Activated gamma-delta T cell treated with anti-CD3 and anti-CD28 coated beads, Interleukin-2, amount 50 U/mL, for 16 hours (primary cell): Measurements from ENCODE around the gene TSC22D2.

Experiments used
- DNase-seq: peaks from one replicate; pipeline ENCODE4 v3.0.0-alpha.2; 2020; ENCODE audit warnings: low read depth

Gene TSC22D2

GRCh38 chr3:150412561-150413231 is 4.6 kb downstream of the TSC22D2 start:
- DNase-seq, result no peak

- no peak for DNase-seq
These were observed 6.2 kb downstream of the TSC22D2 start for GRCh38 chr3:150414258-150414657.

DNA sequence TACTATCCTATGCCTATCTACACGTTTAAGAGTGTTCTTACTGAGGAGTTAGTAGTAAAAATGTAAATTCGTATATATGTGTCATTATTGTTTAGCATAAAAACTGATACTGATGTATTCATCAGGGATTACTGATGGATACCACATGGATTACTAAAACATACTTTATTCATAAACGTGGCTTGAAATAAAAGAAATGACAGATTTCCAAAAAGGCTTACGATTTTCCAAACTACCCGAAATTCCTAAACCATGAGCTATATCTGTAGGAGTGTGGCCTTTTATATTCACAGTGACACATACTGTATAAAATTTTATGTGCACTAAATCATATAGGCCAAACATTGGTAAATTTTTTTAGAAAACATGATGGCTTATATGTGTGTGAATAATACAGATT is 6.9 kb downstream of the TSC22D2 start:
- no peak for DNase-seq

- no peak for DNase-seq
These were observed 11.2 kb downstream of the TSC22D2 start for GRCh38 chr3:150419076-150419868.

DNA sequence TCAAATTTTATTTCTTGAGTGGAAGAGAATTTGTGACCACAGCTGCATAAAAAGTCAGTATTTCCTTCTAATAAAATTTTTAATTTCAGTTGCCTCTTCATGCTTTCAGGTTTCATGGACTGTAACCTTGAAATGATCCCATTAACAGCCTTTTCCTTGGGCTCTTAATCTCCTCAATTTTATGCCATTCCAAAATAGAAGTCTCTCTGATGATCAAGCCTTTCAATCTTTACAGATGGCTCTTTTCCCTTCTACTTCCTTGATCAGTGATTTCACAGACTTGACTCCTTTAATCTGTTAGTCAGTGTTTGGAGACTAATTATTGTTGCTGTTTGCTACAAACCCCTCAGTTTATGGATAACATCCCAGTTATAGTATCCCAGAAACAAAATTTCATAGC is 11.9 kb downstream of the TSC22D2 start:
- DNase-seq, result no peak

DNA sequence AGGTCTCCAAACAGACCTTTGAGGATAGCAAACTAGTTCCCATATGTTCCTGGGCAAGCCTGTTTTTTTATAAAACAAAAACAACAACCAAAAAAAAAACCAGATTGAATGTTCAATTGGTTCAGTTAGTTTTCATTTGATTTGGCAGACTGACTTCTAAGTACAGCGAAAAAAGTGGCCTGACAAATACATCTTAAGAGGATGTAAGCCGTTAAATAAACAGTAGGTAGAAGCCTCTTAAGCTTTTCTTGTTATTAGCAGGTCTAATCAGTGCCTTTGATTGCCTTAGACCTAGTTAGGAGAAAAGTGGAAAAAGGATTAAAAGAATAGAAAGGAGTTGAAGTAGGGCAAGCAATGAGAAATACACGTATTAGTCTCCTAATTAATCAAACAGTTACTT is 13.2 kb downstream of the TSC22D2 start:
- DNase-seq, result no peak

GRCh38 chr3:150421799-150422548 is 13.9 kb downstream of the TSC22D2 start:
- no peak for DNase-seq

DNA sequence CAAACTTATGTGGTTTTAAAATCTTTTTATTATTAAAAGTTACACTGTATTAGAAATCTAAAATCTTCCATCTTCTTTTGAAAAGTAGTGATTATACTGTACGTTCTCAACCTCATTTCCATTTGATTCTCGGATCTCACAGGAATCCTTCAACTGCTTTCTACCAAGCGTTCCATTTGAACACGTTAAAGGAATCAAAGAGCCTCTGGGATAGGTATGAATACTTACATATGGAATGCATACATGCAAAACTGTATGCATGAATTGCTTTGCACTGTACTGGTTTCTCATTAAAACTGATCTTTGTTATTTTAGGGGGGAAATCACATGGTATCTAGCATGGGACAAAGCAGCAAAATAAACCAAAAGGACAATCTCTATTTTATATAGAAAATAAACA is 14.8 kb downstream of the TSC22D2 start:
- DNase-seq, result no peak

- DNase-seq, result no peak
These were observed 15.7 kb downstream of the TSC22D2 start for GRCh38 chr3:150423761-150424160.

DNA sequence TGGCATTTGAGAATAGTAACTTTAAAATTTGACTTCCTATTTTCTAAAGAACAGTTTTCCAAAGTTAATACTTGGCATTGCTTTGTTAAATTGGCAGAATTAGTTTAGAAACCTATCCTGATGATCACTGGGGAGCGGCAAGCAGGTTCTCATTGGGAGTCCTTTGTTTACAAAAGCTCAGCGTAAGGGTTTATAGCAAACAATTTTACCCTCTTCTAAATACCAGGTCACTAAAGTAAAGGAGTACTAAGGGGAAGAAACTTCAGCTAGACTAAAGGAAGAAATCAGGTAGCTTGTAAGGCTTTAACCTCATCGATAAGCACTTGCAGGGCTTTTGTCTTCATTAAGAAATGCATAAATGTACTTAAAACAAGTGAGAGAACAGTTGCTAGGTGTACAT is 18.2 kb downstream of the TSC22D2 start:
- DNase-seq, result no peak

- DNase-seq, result no peak
These were observed 20.5 kb downstream of the TSC22D2 start for GRCh38 chr3:150428562-150428961.

DNA sequence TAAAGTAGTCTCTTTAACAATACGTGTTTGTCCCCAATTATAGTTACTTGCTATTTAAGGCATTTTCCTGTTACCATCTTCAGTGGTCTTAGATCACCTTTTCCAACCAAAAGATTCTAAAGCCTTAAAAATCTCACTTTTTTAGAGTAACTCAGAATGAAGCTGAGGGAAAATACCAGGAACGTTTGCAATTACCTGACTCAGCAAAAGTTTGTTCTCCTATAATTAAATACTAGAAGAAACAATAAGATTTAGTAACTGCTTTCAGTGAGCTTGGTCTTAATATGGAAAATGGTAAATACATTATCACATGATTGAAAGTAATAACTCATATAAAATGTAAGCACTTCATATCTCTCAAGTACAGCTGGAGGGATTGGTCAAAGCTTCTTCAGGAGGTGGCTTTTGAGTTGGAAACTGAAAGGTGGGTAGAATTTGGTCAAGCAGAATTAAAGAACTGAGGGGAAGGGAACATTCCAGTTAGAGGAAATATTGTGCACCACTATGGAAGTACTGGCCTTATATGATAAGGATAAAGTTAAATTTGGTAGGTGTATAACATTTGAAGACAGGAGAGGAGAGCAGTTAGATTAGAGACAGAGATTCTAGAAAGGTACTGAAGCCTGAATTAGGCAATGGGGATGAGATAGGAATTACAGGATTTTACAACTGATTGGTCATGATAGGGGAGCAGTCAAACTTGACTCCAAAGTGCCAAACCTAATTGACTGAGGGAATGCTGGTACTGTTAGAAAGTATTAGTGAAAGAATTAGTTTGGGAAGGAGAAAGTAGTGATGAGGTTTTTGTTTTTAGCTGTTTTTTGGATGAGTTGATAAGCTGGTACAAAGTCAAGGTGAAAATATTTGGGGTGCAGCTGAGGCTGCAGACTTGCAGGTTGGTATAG is 21.9 kb downstream of the TSC22D2 start:
- no peak for DNase-seq

GRCh38 chr3:150433347-150433746 is 25.2 kb downstream of the TSC22D2 start:
- DNase-seq, result no peak

- no peak for DNase-seq
These were observed 26.1 kb downstream of the TSC22D2 start for GRCh38 chr3:150434234-150434633.

- DNase-seq, result no peak
These were observed 28.1 kb downstream of the TSC22D2 start for GRCh38 chr3:150436161-150436560.

GRCh38 chr3:150439657-150440056 is 31.6 kb downstream of the TSC22D2 start:
- no peak for DNase-seq

DNA sequence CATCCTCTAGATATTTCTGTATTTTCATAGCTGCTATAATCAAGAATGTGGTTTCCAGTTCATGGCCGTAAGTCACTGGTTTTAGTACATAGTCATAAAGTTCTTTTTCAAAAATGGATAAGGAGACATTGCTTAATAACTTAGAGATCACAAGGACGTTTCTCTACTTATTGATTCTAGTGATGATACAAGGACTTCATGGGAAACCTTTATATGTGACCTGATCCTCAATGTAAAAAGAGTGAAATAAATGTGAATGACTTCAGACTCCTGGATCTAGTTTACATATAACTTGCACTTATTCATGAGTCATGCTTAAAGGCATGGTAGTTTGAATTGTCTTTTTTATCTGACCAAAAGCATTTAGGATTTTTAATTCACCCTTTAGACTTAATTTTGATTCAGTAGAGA is 35.2 kb downstream of the TSC22D2 start:
- DNase-seq, result no peak

DNA sequence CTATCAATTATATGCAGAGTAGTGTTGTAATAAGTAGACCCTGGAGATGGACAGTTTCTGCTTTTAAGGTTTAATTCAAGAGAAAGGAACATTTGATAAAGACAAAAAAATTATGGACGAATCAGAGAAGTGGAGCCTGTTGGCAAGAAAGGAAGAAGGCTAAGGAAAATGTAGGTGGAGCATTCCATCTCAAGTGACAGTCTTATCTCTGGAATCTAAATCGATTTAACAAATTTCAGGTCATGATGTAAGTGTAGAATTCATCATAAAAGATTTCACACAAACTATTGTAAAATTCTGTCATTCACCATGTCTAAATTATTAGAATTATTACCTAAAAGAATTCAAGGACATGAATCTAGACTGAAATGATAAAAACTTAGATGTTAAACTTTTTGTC is 36.3 kb downstream of the TSC22D2 start:
- no peak for DNase-seq

DNA sequence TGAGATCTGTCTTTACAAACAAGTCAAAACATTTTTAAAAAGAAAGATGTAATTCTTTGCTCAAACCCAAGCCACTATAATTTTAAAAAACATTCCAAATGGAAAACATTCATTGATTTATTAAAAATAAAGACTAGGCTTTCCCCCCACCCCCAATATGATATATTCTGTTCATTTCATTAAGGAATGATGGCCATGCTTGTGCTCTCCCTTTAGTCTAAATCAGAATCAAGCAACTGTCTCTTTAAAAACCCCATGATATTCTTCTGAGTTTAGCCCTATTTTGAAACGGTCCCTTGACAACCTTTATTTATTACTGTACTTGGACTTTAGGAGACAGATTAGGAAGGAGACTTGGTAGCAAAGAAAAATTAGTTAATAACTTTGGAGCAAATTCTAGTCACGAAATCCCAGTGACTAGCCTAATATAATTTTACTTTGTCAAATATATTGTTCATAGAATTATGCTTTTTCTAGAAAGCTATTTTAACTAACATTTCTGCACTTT is 38.4 kb downstream of the TSC22D2 start:
- no peak for DNase-seq

DNA sequence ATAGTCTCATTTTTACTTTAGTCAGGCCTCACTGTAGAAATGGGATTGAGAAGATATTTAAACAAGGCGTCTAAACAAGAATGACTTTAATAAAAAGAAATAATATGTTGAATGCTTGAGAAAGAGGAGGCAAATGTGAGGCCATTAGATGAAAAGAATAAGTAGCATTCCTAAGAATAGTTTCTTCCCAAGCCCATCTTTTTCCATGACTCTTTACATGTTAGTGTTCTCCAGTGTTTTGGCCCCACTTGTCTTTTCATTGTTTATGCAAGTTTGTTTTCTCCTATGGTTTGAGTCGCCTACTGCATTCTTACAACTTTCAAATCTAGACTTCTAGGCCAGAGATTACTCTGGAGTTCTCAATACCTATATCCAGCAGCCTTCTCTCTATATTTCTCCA is 39.0 kb downstream of the TSC22D2 start:
- no peak for DNase-seq

GRCh38 chr3:150447631-150448465 is 39.8 kb downstream of the TSC22D2 start:
- no peak for DNase-seq
